Measurements from ENCODE around the gene PDGFB. TPM values are rescaled to one million over a fixed set of nuclear protein-coding genes. Genes with fewer than 3 reads are reported as not detected.

The PDGFB gene
- total and polyA plus RNA-seq, 2 experiments from 2014 or later, result 2.2 to 8.0 TPM

DNA sequence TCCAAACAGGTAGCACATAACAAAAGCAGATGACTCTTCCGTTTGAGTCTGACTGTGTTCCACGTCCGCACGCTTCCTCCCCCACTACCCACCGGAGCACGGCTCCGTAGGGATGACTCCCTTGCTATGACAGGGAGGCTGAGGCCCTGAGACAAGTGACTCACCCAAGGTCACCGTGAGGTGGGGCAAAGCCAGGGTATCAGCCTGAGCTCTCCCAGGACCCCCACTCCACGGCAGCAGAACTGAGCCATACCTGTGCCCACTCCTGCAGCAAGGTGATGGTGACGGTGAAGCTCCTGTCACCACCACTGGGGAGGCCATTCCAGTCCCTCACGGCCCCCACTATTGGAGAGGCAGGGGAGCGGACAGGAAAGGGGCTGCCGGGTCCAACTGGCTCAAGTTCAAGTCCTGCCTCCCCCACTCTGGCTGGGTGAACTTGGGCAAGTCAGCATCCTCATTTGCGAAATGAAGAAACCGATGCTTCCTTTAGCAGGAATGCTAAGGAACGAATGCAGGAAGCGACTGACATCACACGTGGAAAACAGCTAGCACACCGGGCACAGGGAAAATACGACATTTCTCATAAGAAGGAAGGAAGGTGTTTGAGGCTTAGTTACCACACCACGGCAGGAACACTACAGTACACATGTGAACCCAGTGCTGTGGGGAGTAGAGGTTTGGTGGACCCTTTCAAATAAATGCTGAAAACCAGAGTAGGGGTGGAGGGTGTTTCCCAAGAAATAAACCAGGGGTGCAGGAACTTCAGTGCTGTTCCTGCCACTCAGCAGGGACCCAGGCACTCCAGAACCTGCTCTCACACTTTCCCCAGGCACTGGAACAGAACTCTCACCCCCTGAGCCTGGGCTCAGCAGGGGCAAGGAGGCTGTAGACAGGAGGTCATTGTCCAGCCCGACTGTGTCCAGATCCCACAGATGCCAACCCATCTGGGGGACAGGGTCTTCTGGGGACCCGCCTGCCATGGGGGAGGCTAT, 59.9 kb downstream of the PDGFB start:
- Histone ChIP-seq H2AFZ (no peak overlapping the region), H3K27me3 (ENCODE audit: insufficient read depth) (no peaks in the 10 kb centered on the region), H3K4me3 (no peak overlapping the region), H3K36me3 (ENCODE audit: insufficient read depth) (no peaks in the 10 kb centered on the region), H4K20me1 (replicated peaks; ENCODE audit: insufficient read depth) (no peaks in the 10 kb centered on the region), H3K9me2 (ENCODE audit: insufficient read depth) (no peaks in the 10 kb centered on the region), H3K4me1 (ENCODE audit: insufficient read depth) (peaks cover 8% of the 10 kb centered on the region; the same call in 1 of the 2 replicates), H3F3A (replicated peaks; ENCODE audit: low read depth) (peaks cover 6% of the 10 kb centered on the region; the same call in 1 of the 2 replicates), H3K4me2 (no peak overlapping the region), H3K27ac (ENCODE audit: low read depth) (no peak overlapping the region), H3K79me2 (replicated peaks; ENCODE audit: insufficient read depth) (no peaks in the 10 kb centered on the region)
- peaks cover 21% of the 10 kb centered on the region for H3K36me3 Mint-ChIP-seq (ENCODE audit: low read depth)
- H3K27me3 Mint-ChIP-seq (ENCODE audit: insufficient read depth, low read depth, poor library complexity), result peaks cover 11% of the 10 kb centered on the region
- ATAC-seq, result no peak
- no peak overlapping the region for H3K27ac Mint-ChIP-seq
- H3K9me3 Mint-ChIP-seq, result peaks cover 30% of the 10 kb centered on the region
- peaks cover 13% of the 10 kb centered on the region for H3K4me1 Mint-ChIP-seq
- TF ChIP-seq EZH2phosphoT487 (IDR thresholded peaks at IDR 0.05; ENCODE audit: unreplicated experiment) (no peak), STAT1 (IDR thresholded peaks at IDR 0.05; ENCODE audit: unreplicated experiment) (no peak), JUNB (IDR thresholded peaks at IDR 0.05; ENCODE audit: unreplicated experiment) (no peak), ZNF331 (CRISPR knock-in tag; IDR thresholded peaks at IDR 0.05; ENCODE audit: low read depth) (no peak), CREB1 (CRISPR knock-in tag; IDR thresholded peaks at IDR 0.05; ENCODE audit: low read depth) (no peak), ZNF114 (CRISPR knock-in tag; IDR thresholded peaks at IDR 0.05) (no peak), EZH2 (IDR thresholded peaks at IDR 0.05; ENCODE audit: low read depth, unreplicated experiment) (no peak), POLR2AphosphoS5 (IDR thresholded peaks at IDR 0.05; ENCODE audit: low read depth) (no peak)
- TF ChIP-seq, protein P1, sequence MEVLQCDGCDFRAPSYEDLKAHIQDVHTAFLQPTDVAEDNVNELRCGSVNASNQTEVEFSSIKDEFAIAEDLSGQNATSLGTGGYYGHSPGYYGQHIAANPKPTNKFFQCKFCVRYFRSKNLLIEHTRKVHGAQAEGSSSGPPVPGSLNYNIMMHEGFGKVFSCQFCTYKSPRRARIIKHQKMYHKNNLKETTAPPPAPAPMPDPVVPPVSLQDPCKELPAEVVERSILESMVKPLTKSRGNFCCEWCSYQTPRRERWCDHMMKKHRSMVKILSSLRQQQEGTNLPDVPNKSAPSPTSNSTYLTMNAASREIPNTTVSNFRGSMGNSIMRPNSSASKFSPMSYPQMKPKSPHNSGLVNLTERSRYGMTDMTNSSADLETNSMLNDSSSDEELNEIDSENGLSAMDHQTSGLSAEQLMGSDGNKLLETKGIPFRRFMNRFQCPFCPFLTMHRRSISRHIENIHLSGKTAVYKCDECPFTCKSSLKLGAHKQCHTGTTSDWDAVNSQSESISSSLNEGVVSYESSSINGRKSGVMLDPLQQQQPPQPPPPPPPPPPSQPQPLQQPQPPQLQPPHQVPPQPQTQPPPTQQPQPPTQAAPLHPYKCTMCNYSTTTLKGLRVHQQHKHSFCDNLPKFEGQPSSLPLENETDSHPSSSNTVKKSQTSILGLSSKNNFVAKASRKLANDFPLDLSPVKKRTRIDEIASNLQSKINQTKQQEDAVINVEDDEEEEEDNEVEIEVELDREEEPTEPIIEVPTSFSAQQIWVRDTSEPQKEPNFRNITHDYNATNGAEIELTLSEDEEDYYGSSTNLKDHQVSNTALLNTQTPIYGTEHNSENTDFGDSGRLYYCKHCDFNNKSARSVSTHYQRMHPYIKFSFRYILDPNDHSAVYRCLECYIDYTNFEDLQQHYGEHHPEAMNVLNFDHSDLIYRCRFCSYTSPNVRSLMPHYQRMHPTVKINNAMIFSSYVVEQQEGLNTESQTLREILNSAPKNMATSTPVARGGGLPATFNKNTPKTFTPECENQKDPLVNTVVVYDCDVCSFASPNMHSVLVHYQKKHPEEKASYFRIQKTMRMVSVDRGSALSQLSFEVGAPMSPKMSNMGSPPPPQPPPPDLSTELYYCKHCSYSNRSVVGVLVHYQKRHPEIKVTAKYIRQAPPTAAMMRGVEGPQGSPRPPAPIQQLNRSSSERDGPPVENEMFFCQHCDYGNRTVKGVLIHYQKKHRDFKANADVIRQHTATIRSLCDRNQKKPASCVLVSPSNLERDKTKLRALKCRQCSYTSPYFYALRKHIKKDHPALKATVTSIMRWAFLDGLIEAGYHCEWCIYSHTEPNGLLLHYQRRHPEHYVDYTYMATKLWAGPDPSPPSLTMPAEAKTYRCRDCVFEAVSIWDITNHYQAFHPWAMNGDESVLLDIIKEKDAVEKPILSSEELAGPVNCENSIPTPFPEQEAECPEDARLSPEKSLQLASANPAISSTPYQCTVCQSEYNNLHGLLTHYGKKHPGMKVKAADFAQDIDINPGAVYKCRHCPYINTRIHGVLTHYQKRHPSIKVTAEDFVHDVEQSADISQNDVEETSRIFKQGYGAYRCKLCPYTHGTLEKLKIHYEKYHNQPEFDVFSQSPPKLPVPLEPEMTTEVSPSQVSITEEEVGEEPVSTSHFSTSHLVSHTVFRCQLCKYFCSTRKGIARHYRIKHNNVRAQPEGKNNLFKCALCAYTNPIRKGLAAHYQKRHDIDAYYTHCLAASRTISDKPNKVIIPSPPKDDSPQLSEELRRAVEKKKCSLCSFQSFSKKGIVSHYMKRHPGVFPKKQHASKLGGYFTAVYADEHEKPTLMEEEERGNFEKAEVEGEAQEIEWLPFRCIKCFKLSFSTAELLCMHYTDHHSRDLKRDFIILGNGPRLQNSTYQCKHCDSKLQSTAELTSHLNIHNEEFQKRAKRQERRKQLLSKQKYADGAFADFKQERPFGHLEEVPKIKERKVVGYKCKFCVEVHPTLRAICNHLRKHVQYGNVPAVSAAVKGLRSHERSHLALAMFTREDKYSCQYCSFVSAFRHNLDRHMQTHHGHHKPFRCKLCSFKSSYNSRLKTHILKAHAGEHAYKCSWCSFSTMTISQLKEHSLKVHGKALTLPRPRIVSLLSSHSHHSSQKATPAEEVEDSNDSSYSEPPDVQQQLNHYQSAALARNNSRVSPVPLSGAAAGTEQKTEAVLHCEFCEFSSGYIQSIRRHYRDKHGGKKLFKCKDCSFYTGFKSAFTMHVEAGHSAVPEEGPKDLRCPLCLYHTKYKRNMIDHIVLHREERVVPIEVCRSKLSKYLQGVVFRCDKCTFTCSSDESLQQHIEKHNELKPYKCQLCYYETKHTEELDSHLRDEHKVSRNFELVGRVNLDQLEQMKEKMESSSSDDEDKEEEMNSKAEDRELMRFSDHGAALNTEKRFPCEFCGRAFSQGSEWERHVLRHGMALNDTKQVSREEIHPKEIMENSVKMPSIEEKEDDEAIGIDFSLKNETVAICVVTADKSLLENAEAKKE (CRISPR knock-in tag; IDR thresholded peaks at IDR 0.05), result no peak
- TF ChIP-seq, protein P2, sequence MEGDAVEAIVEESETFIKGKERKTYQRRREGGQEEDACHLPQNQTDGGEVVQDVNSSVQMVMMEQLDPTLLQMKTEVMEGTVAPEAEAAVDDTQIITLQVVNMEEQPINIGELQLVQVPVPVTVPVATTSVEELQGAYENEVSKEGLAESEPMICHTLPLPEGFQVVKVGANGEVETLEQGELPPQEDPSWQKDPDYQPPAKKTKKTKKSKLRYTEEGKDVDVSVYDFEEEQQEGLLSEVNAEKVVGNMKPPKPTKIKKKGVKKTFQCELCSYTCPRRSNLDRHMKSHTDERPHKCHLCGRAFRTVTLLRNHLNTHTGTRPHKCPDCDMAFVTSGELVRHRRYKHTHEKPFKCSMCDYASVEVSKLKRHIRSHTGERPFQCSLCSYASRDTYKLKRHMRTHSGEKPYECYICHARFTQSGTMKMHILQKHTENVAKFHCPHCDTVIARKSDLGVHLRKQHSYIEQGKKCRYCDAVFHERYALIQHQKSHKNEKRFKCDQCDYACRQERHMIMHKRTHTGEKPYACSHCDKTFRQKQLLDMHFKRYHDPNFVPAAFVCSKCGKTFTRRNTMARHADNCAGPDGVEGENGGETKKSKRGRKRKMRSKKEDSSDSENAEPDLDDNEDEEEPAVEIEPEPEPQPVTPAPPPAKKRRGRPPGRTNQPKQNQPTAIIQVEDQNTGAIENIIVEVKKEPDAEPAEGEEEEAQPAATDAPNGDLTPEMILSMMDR (conservative IDR thresholded peaks at IDR 0.05; ENCODE audit: low read depth in 2 of 2), result no peak
- no peak overlapping the region for H3K4me3 Mint-ChIP-seq
- DNase-seq (ENCODE audit: low spot score), result no peak

All from GM23338 (cell line).